ENCODE results near the gene SND1.

The SND1 gene

DNA sequence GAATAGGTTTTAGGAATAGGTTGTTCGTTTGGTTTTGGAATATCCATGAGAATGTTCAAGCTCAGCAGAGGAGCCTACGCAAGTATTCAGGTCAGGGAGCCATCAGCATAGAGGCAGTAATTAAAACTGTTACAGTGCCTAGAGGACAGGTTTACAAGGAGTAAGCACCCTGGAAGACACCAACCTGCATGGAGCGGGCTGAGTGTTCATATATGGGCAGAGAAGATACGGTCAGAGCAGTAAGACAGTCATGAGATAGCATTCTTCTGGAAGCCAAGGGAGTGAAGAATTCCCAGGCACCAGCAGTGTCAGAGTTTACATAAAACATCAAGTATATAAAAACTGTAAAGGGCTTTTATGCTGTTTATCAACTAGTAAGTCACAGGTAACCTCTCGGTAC lies 282.7 kb downstream of the SND1 start:
- TF ChIP-seq, protein P1, sequence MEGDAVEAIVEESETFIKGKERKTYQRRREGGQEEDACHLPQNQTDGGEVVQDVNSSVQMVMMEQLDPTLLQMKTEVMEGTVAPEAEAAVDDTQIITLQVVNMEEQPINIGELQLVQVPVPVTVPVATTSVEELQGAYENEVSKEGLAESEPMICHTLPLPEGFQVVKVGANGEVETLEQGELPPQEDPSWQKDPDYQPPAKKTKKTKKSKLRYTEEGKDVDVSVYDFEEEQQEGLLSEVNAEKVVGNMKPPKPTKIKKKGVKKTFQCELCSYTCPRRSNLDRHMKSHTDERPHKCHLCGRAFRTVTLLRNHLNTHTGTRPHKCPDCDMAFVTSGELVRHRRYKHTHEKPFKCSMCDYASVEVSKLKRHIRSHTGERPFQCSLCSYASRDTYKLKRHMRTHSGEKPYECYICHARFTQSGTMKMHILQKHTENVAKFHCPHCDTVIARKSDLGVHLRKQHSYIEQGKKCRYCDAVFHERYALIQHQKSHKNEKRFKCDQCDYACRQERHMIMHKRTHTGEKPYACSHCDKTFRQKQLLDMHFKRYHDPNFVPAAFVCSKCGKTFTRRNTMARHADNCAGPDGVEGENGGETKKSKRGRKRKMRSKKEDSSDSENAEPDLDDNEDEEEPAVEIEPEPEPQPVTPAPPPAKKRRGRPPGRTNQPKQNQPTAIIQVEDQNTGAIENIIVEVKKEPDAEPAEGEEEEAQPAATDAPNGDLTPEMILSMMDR (IDR thresholded peaks at IDR 0.05; ENCODE audit: extremely low read depth, insufficient read depth, missing control alignments), result no peak
- DNase-seq (ENCODE audit: low spot score), result no peak
- in situ Hi-C loops (cut with MboI; ENCODE audit: low pct_unique_long_range_greater_than_20kb, low sequenced_read_pairs, unreplicated experiment), result no loop called here

DNA sequence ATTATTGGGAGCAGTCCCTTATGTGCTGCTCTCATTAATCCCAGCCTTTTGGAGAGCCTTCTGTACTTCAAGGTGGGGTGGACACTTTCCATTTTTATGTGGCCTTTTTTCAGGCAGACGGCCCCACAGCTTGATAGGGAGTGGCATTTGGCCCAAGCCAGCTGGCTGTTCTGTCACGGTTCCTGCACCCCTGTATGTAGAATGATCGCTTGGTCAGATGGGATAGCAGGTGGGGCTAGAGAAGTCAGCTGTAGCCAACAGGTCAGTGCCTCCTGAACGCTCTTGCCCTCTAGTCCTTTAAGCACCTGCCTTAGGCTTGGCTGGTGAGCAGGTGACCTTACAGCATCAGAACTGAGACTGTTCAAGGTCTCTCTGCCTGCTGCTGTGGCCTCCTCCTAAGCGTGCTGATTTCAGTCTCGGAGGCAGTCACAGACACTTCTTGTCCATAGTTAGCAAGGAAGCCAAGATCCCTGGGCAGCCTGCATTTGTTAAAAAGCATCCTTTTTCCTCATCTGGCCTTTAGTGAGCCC lies 283.9 kb downstream of the SND1 start:
- TF ChIP-seq, protein P1 (IDR thresholded peaks at IDR 0.05; ENCODE audit: extremely low read depth, insufficient read depth, missing control alignments), result no peak
- in situ Hi-C loops (cut with MboI; ENCODE audit: low pct_unique_long_range_greater_than_20kb, low sequenced_read_pairs, unreplicated experiment), result no loop called here
- DNase-seq (ENCODE audit: low spot score), result no peak

DNA sequence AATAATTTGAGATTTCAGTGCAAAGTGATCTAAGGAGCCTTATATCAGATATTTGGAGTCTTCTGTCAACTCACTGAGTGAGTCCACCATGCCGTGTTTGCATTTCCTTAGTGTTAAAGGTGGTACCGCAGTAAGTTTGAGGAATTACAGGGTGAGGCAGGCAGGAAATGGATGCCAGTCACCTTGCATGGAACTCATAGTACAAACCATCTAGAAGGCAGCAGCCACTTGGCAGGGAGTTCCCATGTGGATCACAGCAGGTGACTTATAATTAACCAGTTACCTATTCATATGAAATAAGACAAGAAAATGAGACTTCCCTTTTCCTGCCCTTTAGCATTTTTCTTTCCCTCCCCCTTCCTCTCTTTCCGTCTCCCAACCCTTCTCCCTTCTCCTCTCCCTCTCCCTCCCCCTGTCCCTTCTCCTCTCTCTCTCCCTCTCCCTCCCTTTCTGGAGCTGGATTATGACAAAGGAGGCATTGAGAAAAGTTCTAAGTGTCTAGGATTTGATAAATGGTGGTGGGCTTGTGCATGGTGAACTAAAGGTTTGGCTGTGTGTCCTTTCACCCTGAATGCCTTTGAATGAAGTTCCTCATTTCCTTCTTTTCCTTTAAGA lies 285.2 kb downstream of the SND1 start:
- in situ Hi-C loops (cut with MboI; ENCODE audit: low pct_unique_long_range_greater_than_20kb, low sequenced_read_pairs, unreplicated experiment), result no loop called here
- TF ChIP-seq, protein P1 (IDR thresholded peaks at IDR 0.05; ENCODE audit: extremely low read depth, insufficient read depth, missing control alignments), result no peak
- DNase-seq (ENCODE audit: low spot score), result no peak

DNA sequence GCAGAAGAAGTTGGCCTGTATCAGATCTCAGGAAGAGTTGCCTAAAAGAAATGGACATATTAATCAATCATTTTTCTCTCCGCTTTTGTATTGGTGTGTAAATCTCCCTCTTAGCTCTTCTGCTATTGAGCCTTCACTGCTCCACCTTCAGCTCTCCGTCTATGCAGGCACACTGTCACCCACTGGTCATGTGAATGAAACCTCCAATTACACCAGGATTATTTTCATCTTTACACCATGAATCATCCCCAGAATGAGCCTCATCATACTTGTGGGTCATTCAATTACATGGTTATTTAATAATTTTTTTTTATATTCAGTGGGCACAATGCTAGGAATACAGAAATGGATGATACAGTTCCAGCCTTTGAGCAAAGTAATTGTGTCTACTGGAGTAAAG lies 286.6 kb downstream of the SND1 start:
- TF ChIP-seq, protein P1 (IDR thresholded peaks at IDR 0.05; ENCODE audit: extremely low read depth, insufficient read depth, missing control alignments), result no peak
- in situ Hi-C loops (cut with MboI; ENCODE audit: low pct_unique_long_range_greater_than_20kb, low sequenced_read_pairs, unreplicated experiment), result no loop called here
- no peak for DNase-seq (ENCODE audit: low spot score)

DNA sequence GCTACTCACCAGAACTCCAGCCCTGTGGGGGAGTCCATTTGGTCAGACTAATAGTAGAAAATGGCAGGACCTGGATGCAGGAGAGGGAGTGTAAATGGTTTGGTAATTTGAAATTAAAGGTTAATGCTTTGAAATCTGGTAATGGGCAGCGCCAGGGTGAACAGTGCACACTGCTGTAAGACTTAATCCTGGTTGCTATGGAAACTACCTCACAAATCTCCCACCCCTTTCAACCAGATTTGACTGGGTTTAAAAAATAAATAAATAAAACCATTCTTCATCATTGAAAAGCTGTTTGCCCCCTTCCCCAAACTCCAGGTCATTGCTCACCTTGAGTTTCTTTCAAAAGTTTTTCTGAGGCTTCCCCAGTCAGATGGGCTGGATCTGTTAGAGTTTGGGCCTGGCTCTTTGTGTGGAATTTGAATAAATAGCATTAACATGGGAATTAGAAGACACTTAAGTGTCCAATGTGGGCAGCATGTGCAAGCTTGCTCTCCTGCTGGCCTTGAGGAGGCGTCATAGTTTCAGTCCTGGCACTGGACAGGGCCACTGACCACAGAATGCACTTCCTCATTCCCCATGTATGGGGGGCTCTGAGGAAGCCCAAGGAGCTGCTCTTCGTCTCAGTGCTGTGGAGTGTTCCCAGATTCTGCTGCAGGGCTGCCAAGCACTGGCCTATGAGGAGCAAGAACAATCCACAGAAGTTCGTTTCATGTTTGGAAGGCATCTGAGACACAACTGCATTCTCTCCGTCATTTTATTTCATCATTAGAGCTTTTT lies 288.6 kb downstream of the SND1 start:
- in situ Hi-C loops (cut with MboI; ENCODE audit: low pct_unique_long_range_greater_than_20kb, low sequenced_read_pairs, unreplicated experiment), result no loop called here
- DNase-seq (ENCODE audit: low spot score), result no peak
- TF ChIP-seq, protein P1 (IDR thresholded peaks at IDR 0.05; ENCODE audit: extremely low read depth, insufficient read depth, missing control alignments), result no peak

DNA sequence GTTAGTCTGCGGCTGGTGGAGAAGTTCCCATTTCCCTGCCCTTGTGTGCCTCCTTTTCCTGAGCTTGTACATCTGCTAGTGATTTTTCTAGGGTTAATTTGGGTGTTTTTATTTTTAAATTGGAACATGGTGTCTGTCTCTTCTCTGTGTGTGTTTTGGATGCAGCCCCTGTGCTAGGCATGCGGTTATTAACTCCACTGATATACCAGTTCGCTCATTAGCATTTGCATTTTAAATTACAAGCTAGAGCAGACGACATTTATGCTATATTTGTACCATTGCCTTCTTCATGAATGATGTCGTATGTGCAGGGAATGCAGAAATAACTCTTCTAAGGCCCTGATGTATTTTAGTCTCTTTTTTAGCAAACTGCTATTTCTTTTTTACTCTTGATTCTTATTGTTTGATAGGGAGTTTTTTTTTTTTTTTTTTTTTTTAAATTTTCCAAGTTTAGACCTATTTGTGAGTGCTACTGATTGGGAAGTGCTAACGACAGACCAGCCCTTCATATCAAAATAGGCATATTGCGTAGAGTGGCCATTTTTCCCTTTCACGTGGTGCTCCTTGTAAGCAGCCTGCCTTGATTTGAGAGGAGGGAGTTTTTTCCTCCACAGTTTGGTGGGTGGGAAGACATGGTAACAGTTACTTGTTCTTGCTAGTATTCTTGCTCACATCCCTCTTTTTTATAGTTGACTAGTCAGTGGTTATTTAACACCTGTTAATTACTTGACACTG lies 289.6 kb downstream of the SND1 start:
- in situ Hi-C loops (cut with MboI; ENCODE audit: low pct_unique_long_range_greater_than_20kb, low sequenced_read_pairs, unreplicated experiment), result no loop called here
- no peak for DNase-seq (ENCODE audit: low spot score)
- TF ChIP-seq, protein P1 (IDR thresholded peaks at IDR 0.05; ENCODE audit: extremely low read depth, insufficient read depth, missing control alignments), result no peak
